GM19452 (cell line): ENCODE data around the gene ZSWIM5.
"Not testable (repeated sequence)": the region's sequence is repeated elsewhere in the genome, so short reads cannot be mapped to it uniquely, and the experiment has no call there.

Source experiments
- ATAC-seq: cut with Tn5 transposase; IDR thresholded peaks from one replicate; pipeline ENCODE4 v1.9.1; 2021; ENCODE audit not compliant: unreplicated experiment

ZSWIM5 gene

GRCh38 chr1:45008516-45008915 is 197.9 kb downstream of the ZSWIM5 start:
- no peak for ATAC-seq

GRCh38 chr1:45008076-45008475 is 198.3 kb downstream of the ZSWIM5 start:
- ATAC-seq: no peak

GRCh38 chr1:45007311-45007710 is 199.1 kb downstream of the ZSWIM5 start:
- ATAC-seq: no peak

- ATAC-seq: no peak
These were observed 200.6 kb downstream of the ZSWIM5 start for GRCh38 chr1:45005761-45006160.

- ATAC-seq: no peak
These were observed 202.0 kb downstream of the ZSWIM5 start for GRCh38 chr1:45004281-45004920.

DNA sequence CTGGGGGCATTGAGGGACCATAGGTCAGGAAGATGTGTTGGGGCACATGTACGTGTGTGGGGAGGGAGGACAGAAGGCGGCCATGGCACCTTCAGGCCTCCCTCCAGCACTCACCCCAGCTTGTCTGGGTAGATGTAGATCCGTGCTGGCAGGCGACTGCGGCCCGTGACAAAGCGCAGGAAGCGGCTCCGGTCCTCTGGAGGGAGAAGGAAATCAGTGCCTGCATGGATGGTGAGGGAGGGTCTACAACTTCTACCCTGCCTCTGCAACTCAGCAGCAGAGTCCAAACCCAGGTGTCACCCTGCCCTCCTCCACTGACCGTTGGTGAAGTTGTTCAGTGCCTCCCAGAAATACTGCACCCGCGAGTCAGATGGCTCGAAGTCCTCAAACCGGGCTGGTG is 202.7 kb downstream of the ZSWIM5 start:
- ATAC-seq: no peak

DNA sequence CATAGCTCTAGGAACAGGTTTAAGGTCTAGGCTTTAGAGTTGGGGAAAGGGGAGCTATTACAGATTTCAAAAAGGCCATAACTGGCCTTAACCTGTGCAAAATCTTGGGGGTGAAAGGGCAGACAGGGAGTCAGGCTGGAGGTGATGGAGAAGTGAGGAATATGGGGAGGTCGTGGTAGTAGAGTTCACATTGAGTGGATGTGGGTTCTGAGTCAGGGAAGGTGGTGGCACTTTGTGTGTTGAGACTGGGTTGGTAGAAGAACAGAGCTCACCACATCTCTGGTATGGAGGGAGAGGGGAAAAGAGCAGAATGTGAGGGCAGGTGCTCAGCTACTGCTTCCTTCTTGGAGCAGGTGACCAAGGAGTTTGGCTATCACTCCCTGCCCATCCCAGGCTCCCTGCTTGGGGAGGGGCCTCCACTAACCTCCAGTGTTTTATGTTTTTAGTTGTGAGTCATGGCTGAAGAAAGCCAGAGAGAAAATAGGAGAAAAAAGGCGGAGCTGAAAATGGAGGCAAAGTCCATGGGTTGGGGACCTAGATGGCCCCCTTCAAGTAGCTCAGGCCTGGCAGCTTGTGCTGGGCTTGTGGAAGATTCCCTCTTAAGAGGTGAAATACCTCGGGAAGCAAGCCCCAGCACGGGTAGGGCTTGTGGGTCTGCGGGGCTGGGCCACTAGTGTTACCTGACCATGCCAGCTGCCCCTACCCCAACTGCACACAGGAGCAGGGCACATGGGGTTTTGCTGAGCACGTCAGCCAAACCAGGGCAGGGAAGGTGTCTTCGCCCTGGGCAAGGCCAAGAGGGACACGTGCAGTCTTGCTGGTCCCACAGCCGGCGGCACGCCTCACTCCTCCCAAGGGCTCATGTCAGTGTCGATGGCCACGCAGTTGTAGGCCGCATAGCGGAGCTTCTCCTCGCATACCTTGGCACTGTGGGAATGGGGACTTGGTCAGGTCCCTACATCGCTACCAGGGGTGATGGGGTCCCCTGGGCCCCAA is 203.5 kb downstream of the ZSWIM5 start:
- no peak for ATAC-seq

GRCh38 chr1:45001576-45001975 is 204.8 kb downstream of the ZSWIM5 start:
- not testable (repeated sequence) for ATAC-seq

DNA sequence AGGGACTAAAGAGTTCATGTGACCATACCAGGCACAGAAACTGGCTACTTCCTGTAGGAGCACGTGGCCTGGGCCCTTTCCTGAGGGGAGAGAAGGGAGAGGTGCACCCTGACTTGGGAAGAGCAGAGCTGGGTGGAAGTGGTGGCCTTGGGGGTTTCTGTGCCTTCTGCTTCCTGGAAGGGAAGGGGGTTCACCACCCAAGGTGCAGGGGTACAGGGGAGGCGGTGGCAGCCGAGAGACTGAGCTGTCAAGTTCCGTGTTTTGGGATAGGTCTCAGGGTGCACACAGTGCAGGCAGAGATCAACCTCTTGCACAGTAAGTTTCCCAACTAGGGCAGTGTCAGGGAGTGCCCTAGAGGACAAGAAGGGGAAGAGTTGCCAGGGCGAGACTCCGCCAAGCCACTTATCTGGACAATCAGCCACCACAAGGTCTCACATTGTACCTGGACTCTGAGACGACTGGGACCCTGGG is 205.4 kb downstream of the ZSWIM5 start:
- no peak for ATAC-seq

GRCh38 chr1:44999232-44999631 is 207.2 kb downstream of the ZSWIM5 start:
- no peak for ATAC-seq

DNA sequence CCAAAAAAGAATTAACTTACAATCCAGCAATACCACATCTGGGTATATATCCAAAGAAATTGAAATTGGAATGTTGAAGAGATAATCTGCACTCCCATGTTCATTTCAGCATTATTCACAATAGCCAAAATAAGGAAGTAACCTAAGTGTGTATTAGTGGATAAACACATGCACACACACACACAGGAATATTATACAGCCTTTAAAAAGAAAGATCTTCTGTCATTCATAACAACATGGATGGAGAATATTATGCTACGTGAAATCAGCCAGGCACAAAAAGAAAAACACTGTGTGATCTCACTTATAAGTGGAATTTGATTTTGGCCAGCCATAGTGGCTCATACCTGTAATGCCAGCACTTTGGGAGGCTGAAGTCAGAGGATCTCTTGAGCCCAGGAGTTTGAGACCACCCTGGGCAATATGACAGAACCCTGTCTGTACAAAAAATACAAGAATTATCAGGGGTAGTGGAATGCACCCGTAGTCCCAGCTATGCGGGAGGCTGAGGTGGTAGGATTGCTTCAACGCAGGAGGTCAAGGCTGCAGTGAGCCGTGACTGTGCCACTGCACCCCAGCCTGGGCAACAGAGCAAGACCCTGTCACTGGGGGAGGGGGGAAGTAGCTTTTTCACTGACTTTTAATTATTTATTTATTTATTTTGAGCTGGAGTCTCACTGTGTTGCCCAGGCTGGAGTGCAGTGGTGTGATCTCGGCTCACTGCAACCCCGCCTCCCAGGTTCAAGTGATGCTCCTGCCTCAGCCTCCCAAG is 210.8 kb downstream of the ZSWIM5 start:
- no peak for ATAC-seq

DNA sequence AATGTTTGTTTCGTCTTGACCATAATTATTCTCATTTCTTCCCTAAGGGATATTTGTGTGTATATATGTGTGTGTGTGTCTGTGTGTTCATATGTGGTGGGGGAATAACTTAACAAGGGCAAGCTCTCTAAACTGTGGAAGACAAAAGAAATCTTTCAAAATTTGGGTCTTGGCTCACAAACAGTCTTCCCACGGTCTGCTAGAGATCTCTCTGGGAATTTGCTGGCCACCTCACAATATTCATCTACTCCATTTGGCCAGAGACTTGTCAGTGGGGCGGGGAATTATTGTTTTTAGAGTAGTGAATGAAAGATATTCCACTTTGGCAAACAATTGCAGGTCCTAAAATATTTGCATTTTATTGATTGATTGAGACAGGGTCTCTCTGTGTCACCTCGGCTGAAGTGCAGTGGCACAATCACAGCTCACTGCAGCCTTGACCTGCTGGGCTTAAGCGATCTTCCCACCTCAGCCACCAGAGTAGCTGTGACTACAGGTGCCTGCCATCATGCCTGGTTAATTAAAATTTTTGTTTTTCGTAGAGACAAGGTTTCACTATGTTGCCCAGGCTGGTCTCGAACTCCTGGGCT is 212.0 kb downstream of the ZSWIM5 start:
- no peak for ATAC-seq

DNA sequence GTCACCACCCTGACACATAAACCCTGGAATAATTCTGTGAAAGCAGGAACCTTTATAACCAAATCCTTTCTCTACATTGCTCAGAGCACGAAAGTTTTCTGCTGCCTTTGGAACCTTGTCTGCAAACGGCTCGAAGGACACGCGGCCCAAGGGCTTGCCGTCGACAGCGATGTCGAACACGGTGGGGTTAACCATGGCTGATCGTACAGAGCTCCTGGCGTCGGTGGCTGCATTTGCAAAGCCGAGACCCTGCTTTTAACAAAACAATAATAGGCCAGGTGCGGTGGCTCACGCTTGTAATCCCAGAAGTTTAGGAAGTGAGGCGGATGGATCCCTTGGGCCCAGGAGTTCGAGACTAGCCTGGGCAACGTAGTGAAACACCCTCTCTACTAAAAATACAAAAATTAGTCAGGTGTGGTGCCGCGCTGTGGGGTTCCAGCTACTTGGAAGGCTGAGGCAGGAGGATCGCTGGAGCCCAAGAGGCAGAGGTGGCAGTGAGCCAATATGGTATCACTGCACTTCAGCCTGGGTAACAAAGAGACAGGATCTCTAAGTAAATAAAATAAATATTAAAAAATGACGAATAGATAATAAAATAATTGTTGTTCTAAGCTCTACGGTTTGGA is 217.8 kb downstream of the ZSWIM5 start:
- no peak for ATAC-seq

DNA sequence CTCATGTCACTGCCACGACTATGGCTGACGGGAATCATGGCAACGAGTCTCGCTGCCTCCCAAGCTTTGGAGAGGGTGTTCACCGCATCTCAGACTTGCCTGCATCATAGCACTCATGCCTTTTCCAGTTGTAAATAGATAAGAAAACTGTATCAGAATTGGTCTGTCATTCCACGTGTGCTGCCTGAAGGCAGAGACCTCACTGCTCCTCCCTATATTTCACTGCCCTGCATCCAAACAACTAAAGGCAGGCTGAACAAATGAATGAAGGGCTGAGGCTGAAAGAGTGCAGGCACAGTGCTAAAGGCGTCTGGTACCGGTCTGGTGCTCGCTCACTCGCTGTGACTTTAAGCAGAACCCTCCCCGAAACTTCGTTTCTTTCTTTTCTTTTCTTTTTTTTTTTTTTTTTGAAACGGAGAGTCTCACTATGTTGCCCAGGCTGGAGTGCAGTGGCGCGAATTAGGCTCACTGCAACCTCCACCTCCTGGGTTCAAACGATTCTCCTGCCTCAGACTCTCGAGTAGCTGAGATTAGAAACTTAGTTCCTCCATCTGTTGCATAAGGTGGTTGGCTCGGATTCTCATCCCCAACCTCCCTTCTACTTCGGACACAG is 220.6 kb downstream of the ZSWIM5 start:
- ATAC-seq: no peak

- not testable (repeated sequence) for ATAC-seq
These were observed 229.0 kb downstream of the ZSWIM5 start for GRCh38 chr1:44977372-44977771.

- no peak for ATAC-seq
These were observed 230.2 kb downstream of the ZSWIM5 start for GRCh38 chr1:44976252-44976651.

- no peak for ATAC-seq
These were observed 232.8 kb downstream of the ZSWIM5 start for GRCh38 chr1:44973645-44974044.

DNA sequence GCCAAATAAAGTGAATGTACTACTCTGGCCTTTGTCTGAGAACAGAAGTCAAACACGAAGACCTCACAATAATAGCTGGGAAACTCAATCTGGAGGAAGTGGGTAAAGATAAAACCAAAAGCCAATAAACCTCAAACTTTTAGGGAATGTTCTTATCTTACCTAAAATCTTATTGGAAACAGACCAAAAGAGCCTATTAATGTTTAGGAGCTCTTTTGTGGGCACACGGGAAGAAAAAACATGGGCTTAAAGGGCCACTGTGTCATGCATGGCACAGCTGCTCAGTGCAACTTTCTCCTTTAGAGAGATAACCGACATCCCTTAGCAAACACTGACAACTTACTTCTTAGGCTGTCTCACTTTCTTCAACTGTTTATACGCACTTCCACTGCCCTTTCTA is 236.1 kb downstream of the ZSWIM5 start:
- ATAC-seq: no peak
